ENCODE results near the gene NGB.
A peak's percentile ranks its signal among the peaks of the same experiment; 100 is the strongest.
"Not testable (repeated sequence)": the region's sequence is repeated elsewhere in the genome, so short reads cannot be mapped to it uniquely, and the experiment has no call there.

NGB gene, protein sequence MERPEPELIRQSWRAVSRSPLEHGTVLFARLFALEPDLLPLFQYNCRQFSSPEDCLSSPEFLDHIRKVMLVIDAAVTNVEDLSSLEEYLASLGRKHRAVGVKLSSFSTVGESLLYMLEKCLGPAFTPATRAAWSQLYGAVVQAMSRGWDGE

GRCh38 chr14:77271113-77271710 is at the start of gene NGB:
NGB (minus strand) TSS chr14:77271206; CDS start chr14:77270937, 269 bp downstream.
- H3K36me3 Mint-ChIP-seq, result peaks cover 4% of the 10 kb centered on the region
- no peak within 1 kb of the TSS for H3K4me3 Mint-ChIP-seq
- H3K27ac Mint-ChIP-seq, result no peak within 1 kb of the TSS
- peaks cover 25% of the 10 kb centered on the region for H3K27me3 Mint-ChIP-seq
- H3K9me3 Mint-ChIP-seq, result peaks cover 5% of the 10 kb centered on the region
- H3K4me1 Mint-ChIP-seq, result peaks cover 4% of the 10 kb centered on the region

DNA sequence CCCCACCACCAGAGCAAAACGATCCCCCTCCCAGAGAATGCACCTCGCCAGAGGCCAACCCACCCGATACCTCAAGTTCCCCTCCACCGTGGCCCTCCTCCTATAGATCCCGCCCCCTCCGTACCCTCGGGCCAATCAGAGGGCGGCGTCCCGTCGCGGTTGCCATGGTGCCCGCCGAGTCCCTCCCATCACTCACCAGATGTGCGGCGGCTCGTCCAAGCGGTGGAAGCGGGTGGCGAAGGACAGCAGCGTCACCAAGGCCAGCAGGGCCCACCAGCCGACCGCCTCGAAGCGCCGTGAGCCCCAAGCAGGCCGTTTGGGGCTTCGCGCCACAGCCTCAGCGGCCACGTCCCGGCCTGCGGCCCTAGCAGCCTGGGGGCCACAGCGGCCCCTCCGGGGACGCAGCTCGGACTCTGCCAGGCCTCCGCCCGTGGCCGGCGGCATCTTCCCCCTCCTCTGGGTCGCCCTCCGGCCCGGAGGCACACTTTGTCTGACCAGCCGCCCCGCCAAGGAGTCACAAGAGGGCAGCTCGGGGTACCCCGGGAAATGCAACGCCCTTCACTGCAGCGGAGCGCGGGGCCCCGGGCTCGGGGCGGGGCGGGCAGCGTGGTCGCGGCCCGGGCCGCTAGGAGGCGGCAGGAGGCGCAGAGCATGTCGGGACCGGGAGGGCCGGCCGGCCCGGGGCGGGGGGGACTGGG is 49.4 kb upstream of the NGB start, which contains the start of gene POMT2:
POMT2 (minus strand) TSS at position 646 of the 698 bp plus-strand sequence; CDS start at position 444, 202 bp downstream.
- peaks cover 14% of the 10 kb centered on the region for H3K4me1 Mint-ChIP-seq
- H3K36me3 Mint-ChIP-seq, result no peaks in the 10 kb centered on the region
- H3K27ac Mint-ChIP-seq, result peak within 1 kb of the TSS; percentile 100
- no peaks in the 10 kb centered on the region for H3K9me3 Mint-ChIP-seq
- H3K27me3 Mint-ChIP-seq, result no peaks in the 10 kb centered on the region
- H3K4me3 Mint-ChIP-seq, result peak within 1 kb of the TSS; percentile 97

DNA sequence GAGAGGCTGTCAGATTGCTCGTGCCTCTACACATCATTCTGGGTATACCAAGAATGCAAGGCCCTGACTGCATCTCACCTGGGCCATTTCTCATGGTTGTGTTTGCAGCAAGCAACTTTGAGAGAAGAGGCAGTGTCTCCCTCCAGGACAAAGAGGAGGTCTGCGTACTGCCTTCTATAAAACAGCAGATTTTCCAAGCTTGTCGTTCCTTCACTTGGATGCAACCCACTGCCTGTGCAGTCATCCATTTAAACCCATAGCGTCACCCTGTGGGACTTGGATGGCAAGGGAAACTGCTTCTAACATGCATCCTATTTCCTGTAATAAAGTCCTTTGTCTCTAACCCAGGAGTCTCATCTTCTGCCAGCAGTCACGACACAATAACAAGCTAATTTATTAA is 48.4 kb upstream of the NGB start:
- Mint-ChIP-seq H3K4me3 (no peak overlapping the region), H3K27ac (no peak overlapping the region), H3K9me3 (no peaks in the 10 kb centered on the region), H3K36me3 (no peaks in the 10 kb centered on the region), H3K27me3 (no peaks in the 10 kb centered on the region), H3K4me1 (peaks cover 14% of the 10 kb centered on the region)

GRCh38 chr14:77318756-77319155 is 47.8 kb upstream of the NGB start:
- H3K36me3 Mint-ChIP-seq, H3K9me3 Mint-ChIP-seq, H3K27me3 Mint-ChIP-seq, H3K27ac Mint-ChIP-seq, H3K4me3 Mint-ChIP-seq: not testable (repeated sequence)
- H3K4me1 Mint-ChIP-seq, result peaks cover 14% of the 10 kb centered on the region

- H3K27me3 Mint-ChIP-seq, result no peaks in the 10 kb centered on the region
- no peak overlapping the region for H3K4me3 Mint-ChIP-seq
- peaks cover 14% of the 10 kb centered on the region for H3K4me1 Mint-ChIP-seq
- H3K9me3 Mint-ChIP-seq, result no peaks in the 10 kb centered on the region
- no peak overlapping the region for H3K27ac Mint-ChIP-seq
- no peaks in the 10 kb centered on the region for H3K36me3 Mint-ChIP-seq
Measured at GRCh38 chr14:77318006-77318553, 47.1 kb upstream of the NGB start.

DNA sequence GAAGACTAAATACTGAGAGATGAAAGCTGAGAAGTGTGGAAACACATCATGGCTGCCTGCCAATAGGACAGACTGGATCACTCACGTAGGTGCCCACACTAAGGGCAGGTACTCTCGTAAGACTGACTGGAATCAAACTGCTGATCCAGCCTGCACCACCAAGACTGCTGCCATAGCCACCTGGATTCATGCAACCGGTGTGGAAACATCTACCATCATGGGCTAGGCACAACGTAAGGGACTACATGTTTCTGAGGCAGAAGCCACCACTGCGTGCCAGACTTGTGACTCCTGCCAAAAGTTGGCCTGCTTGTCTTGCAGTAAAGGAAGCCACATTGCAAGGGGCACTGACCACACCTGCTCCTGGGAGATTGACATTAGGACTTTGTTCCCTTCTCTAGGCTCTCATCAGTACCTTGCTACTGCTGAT is 45.9 kb upstream of the NGB start:
- H3K27ac Mint-ChIP-seq, result no peak overlapping the region
- no peak overlapping the region for H3K4me3 Mint-ChIP-seq
- no peaks in the 10 kb centered on the region for H3K27me3 Mint-ChIP-seq
- no peaks in the 10 kb centered on the region for H3K9me3 Mint-ChIP-seq
- no peaks in the 10 kb centered on the region for H3K36me3 Mint-ChIP-seq
- H3K4me1 Mint-ChIP-seq, result peaks cover 9% of the 10 kb centered on the region

- H3K27ac Mint-ChIP-seq, result no peak overlapping the region
- peaks cover 6% of the 10 kb centered on the region for H3K4me1 Mint-ChIP-seq
- H3K27me3 Mint-ChIP-seq, result no peaks in the 10 kb centered on the region
- H3K36me3 Mint-ChIP-seq, result no peaks in the 10 kb centered on the region
- no peak overlapping the region for H3K4me3 Mint-ChIP-seq
- H3K9me3 Mint-ChIP-seq, result no peaks in the 10 kb centered on the region
Measured at GRCh38 chr14:77316195-77316505, 45.1 kb upstream of the NGB start.

GRCh38 chr14:77314539-77315457 is 43.8 kb upstream of the NGB start:
- peaks cover under 1% of the 10 kb centered on the region for H3K4me1 Mint-ChIP-seq
- H3K36me3 Mint-ChIP-seq, result no peaks in the 10 kb centered on the region

GRCh38 chr14:77314043-77314442 is 43.0 kb upstream of the NGB start:
- Mint-ChIP-seq H3K4me1 (no peaks in the 10 kb centered on the region), H3K27ac (no peak overlapping the region), H3K4me3 (no peak overlapping the region), H3K9me3 (no peaks in the 10 kb centered on the region), H3K27me3 (no peaks in the 10 kb centered on the region), H3K36me3 (no peaks in the 10 kb centered on the region)

More at GRCh38 chr14:77314539-77315457, 43.8 kb upstream of the NGB start:
- no peak overlapping the region for H3K4me3 Mint-ChIP-seq
- no peaks in the 10 kb centered on the region for H3K9me3 Mint-ChIP-seq
- H3K27me3 Mint-ChIP-seq, result no peaks in the 10 kb centered on the region
- no peak overlapping the region for H3K27ac Mint-ChIP-seq

- no peak overlapping the region for H3K27ac Mint-ChIP-seq
- no peaks in the 10 kb centered on the region for H3K4me1 Mint-ChIP-seq
- no peaks in the 10 kb centered on the region for H3K9me3 Mint-ChIP-seq
- H3K4me3 Mint-ChIP-seq, result no peak overlapping the region
- no peaks in the 10 kb centered on the region for H3K36me3 Mint-ChIP-seq
- no peaks in the 10 kb centered on the region for H3K27me3 Mint-ChIP-seq
Measured at GRCh38 chr14:77313371-77313770, 42.4 kb upstream of the NGB start.

- Mint-ChIP-seq H3K36me3 (no peaks in the 10 kb centered on the region), H3K9me3 (no peaks in the 10 kb centered on the region), H3K4me1 (no peaks in the 10 kb centered on the region), H3K4me3 (no peak overlapping the region), H3K27ac (no peak overlapping the region), H3K27me3 (no peaks in the 10 kb centered on the region)
Measured at GRCh38 chr14:77311217-77311616, 40.2 kb upstream of the NGB start.

DNA sequence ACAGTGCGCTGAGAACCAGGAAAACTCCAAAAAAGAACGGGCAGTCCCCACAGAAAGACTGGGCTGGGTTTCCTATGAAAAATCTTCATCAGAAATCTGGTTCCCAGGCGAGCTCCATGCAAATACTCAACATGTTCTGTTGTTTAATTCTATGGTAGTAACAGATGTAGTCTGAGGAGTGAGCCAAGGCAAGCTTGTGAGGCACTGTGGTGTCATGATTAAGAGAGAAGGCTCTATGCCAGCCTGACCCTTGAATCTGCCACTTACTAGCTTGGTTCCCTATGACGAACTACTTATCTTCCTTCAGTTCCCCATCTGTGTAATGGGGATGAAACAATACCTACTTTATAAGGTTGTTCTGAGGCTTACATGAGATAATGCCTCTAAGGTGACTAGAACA is 39.0 kb upstream of the NGB start:
- no peaks in the 10 kb centered on the region for H3K9me3 Mint-ChIP-seq
- H3K27ac Mint-ChIP-seq, result no peak overlapping the region
- peaks cover 2% of the 10 kb centered on the region for H3K36me3 Mint-ChIP-seq
- no peaks in the 10 kb centered on the region for H3K4me1 Mint-ChIP-seq
- H3K27me3 Mint-ChIP-seq, result no peaks in the 10 kb centered on the region
- no peak overlapping the region for H3K4me3 Mint-ChIP-seq

DNA sequence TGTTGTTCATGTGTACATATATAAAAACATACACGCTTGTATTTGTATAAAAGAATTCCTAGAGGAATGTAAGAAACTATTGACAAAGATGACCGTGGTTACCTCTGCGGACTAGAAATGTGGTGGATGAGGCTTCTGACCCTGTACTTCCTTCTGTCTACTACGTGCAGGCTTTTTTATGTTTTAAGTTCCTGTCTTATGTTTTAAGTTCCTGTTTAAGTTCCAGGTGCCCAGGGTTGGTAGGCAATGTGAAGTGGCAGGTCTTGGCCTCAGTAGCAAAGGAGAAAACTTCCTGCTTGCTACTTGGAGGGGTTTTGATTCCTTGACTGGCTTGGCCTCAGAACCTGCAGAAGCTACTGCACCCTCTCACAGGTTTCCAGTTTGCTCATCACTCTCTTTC is 38.1 kb upstream of the NGB start:
- H3K27me3 Mint-ChIP-seq, result no peaks in the 10 kb centered on the region
- H3K27ac Mint-ChIP-seq, result no peak overlapping the region
- no peaks in the 10 kb centered on the region for H3K4me1 Mint-ChIP-seq
- no peaks in the 10 kb centered on the region for H3K9me3 Mint-ChIP-seq
- no peak overlapping the region for H3K4me3 Mint-ChIP-seq
- H3K36me3 Mint-ChIP-seq, result peaks cover 2% of the 10 kb centered on the region

- Mint-ChIP-seq H3K36me3 (peaks cover 2% of the 10 kb centered on the region), H3K27ac (peak overlapping the region; percentile 38)
Measured at GRCh38 chr14:77306851-77307496, 36.0 kb upstream of the NGB start.

GRCh38 chr14:77306416-77306815 is 35.4 kb upstream of the NGB start:
- H3K36me3 Mint-ChIP-seq, result peaks cover 2% of the 10 kb centered on the region
- H3K4me3 Mint-ChIP-seq, result no peak overlapping the region
- H3K27me3 Mint-ChIP-seq, result no peaks in the 10 kb centered on the region
- no peaks in the 10 kb centered on the region for H3K9me3 Mint-ChIP-seq
- H3K4me1 Mint-ChIP-seq, result peaks cover 5% of the 10 kb centered on the region
- H3K27ac Mint-ChIP-seq, result peak overlapping the region; percentile 38

More at GRCh38 chr14:77306851-77307496, 36.0 kb upstream of the NGB start:
- Mint-ChIP-seq H3K9me3 (no peaks in the 10 kb centered on the region), H3K4me3 (no peak overlapping the region), H3K27me3 (no peaks in the 10 kb centered on the region), H3K4me1 (peaks cover 5% of the 10 kb centered on the region)

Measured in activated naive CD4-positive, alpha-beta T cell treated with anti-CD3 and anti-CD28 coated beads, Interleukin-2, amount 50 U/mL, for 24 hours (primary cell).